Effector memory CD8-positive, alpha-beta T cell (primary cell): ENCODE measurements around the gene PIK3IP1.

Experiments
- ATAC-seq: fragments of 150-1000 bp; cut with Tn5 transposase; replicated peaks from 2 replicates; pipeline ENCODE4 v1.10.0; 2021; ENCODE audit warnings: mild to moderate bottlenecking, moderate library complexity
- DNase-seq, 3 experiments: peaks; one replicate each; pipeline ENCODE4 v3.0.0; 2021
- H3K27ac Mint-ChIP-seq, 2 donors: one replicate each; pipeline ENCODE4 v1.8.0; 2022; ENCODE audit warnings: mild to moderate bottlenecking in 2 of 2, mixed read lengths in 2 of 2, moderate library complexity in 2 of 2
- H3K27me3 Mint-ChIP-seq, 2 donors: one replicate each; pipeline ENCODE4 v1.8.0; 2022; ENCODE audit warnings: mixed read lengths in 2 of 2
- H3K36me3 Mint-ChIP-seq: one replicate; pipeline ENCODE4 v1.8.0; 2022; ENCODE audit warnings: mild to moderate bottlenecking, moderate library complexity, mixed read lengths; ENCODE audit not compliant: insufficient read depth
- H3K4me1 Mint-ChIP-seq, 2 donors: one replicate each; pipeline ENCODE4 v1.8.0; 2022; ENCODE audit warnings: low read depth in 2 of 2, mixed read lengths in 2 of 2
- H3K4me3 Mint-ChIP-seq, 2 donors: one replicate each; pipeline ENCODE4 v1.8.0; 2022; ENCODE audit warnings: mild to moderate bottlenecking in 2 of 2, mixed read lengths in 2 of 2, moderate library complexity in 2 of 2
- H3K9me3 Mint-ChIP-seq, 2 donors: one replicate each; pipeline ENCODE4 v1.8.0; 2022; ENCODE audit warnings: mixed read lengths in 2 of 2

Gene PIK3IP1

GRCh38 chr22:31271026-31271425, 21.3 kb downstream of the PIK3IP1 start:
- peak overlapping the region; percentile 44 to 85 for H3K27ac Mint-ChIP-seq
- no peaks in the 10 kb centered on the region for H3K9me3 Mint-ChIP-seq
- peaks cover 28% of the 10 kb centered on the region for H3K36me3 Mint-ChIP-seq
- H3K4me3 Mint-ChIP-seq = no peak overlapping the region
- H3K27me3 Mint-ChIP-seq = no peaks in the 10 kb centered on the region
- H3K4me1 Mint-ChIP-seq = peaks cover 0 to 3% of the 10 kb centered on the region in 2 donors
- DNase-seq (no peak), ATAC-seq (no peak)

GRCh38 chr22:31269892-31270579, 22.3 kb downstream of the PIK3IP1 start:
- DNase-seq (no peak), ATAC-seq (no peak)
- Mint-ChIP-seq H3K27ac (peak overlapping the region; percentile 29 to 85), H3K4me1 (peaks cover 0 to 3% of the 10 kb centered on the region in 2 donors), H3K27me3 (no peaks in the 10 kb centered on the region), H3K36me3 (peaks cover 18% of the 10 kb centered on the region), H3K9me3 (no peaks in the 10 kb centered on the region), H3K4me3 (no peak overlapping the region)

GRCh38 chr22:31268281-31268680, 24.0 kb downstream of the PIK3IP1 start:
- ATAC-seq = no peak
- no peak overlapping the region for H3K4me3 Mint-ChIP-seq

GRCh38 chr22:31263896-31264640, 28.2 kb downstream of the PIK3IP1 start:
- Mint-ChIP-seq H3K4me1 (peaks cover 0 to 4% of the 10 kb centered on the region in 2 donors), H3K27ac (peak overlapping the region in 1 of 2 donors; percentile 26), H3K27me3 (no peaks in the 10 kb centered on the region), H3K9me3 (no peaks in the 10 kb centered on the region), H3K4me3 (no peak overlapping the region), H3K36me3 (peaks cover 35% of the 10 kb centered on the region)
- no peak for ATAC-seq
- no peak for DNase-seq

More at GRCh38 chr22:31268281-31268680, 24.0 kb downstream of the PIK3IP1 start:
- H3K4me1 Mint-ChIP-seq = peaks cover 0 to 3% of the 10 kb centered on the region in 2 donors
- no peaks in the 10 kb centered on the region for H3K9me3 Mint-ChIP-seq
- H3K36me3 Mint-ChIP-seq = peaks cover 20% of the 10 kb centered on the region
- peak overlapping the region; percentile 60 to 80 for H3K27ac Mint-ChIP-seq
- DNase-seq = no peak
- no peaks in the 10 kb centered on the region for H3K27me3 Mint-ChIP-seq

GRCh38 chr22:31262312-31263133, 29.8 kb downstream of the PIK3IP1 start:
- Mint-ChIP-seq H3K4me1 (peaks cover 0 to 4% of the 10 kb centered on the region in 2 donors), H3K36me3 (peaks cover 34% of the 10 kb centered on the region), H3K4me3 (no peak overlapping the region), H3K27me3 (no peaks in the 10 kb centered on the region), H3K27ac (no peak overlapping the region), H3K9me3 (no peaks in the 10 kb centered on the region)
- no peak for ATAC-seq
- no peak for DNase-seq

- H3K27ac Mint-ChIP-seq = peak overlapping the region in 1 of 2 donors; percentile 74
- H3K4me3 Mint-ChIP-seq = no peak overlapping the region
- peaks cover 30% of the 10 kb centered on the region for H3K36me3 Mint-ChIP-seq
Measured at GRCh38 chr22:31260474-31260856, 31.8 kb downstream of the PIK3IP1 start.

GRCh38 chr22:31259798-31260473, 32.4 kb downstream of the PIK3IP1 start:
- peak overlapping the region in 1 of 2 donors; percentile 74 for H3K27ac Mint-ChIP-seq
- H3K4me1 Mint-ChIP-seq = peaks cover 2 to 8% of the 10 kb centered on the region in 2 donors
- H3K9me3 Mint-ChIP-seq = no peaks in the 10 kb centered on the region
- DNase-seq (no peak), ATAC-seq (no peak)
- H3K4me3 Mint-ChIP-seq = no peak overlapping the region
- H3K36me3 Mint-ChIP-seq = peaks cover 30% of the 10 kb centered on the region
- no peaks in the 10 kb centered on the region for H3K27me3 Mint-ChIP-seq

More at GRCh38 chr22:31260474-31260856, 31.8 kb downstream of the PIK3IP1 start:
- Mint-ChIP-seq H3K9me3 (no peaks in the 10 kb centered on the region), H3K27me3 (no peaks in the 10 kb centered on the region), H3K4me1 (peaks cover 0 to 7% of the 10 kb centered on the region in 2 donors)
- DNase-seq (no peak), ATAC-seq (no peak)

- ATAC-seq (no peak), DNase-seq (no peak)
- H3K4me1 Mint-ChIP-seq = peaks cover 4 to 13% of the 10 kb centered on the region in 2 donors
- H3K4me3 Mint-ChIP-seq = no peak overlapping the region
- peak overlapping the region in 1 of 2 donors; percentile 84 for H3K27ac Mint-ChIP-seq
- no peaks in the 10 kb centered on the region for H3K9me3 Mint-ChIP-seq
- H3K36me3 Mint-ChIP-seq = no peaks in the 10 kb centered on the region
- no peaks in the 10 kb centered on the region for H3K27me3 Mint-ChIP-seq
Measured at GRCh38 chr22:31253949-31254348, 38.3 kb downstream of the PIK3IP1 start.

GRCh38 chr22:31250740-31251600, 41.3 kb downstream of the PIK3IP1 start:
- no peak overlapping the region for H3K4me3 Mint-ChIP-seq
- peaks cover 4% of the 10 kb centered on the region for H3K36me3 Mint-ChIP-seq
- no peak for DNase-seq
- H3K4me1 Mint-ChIP-seq = peaks cover 15 to 28% of the 10 kb centered on the region in 2 donors
- H3K27me3 Mint-ChIP-seq = no peaks in the 10 kb centered on the region
- no peak for ATAC-seq
- no peaks in the 10 kb centered on the region for H3K9me3 Mint-ChIP-seq
- peak overlapping the region in 1 of 2 donors; percentile 25 for H3K27ac Mint-ChIP-seq

- no peak for ATAC-seq
Measured at GRCh38 chr22:31248965-31249958, 43.0 kb downstream of the PIK3IP1 start.

GRCh38 chr22:31248138-31248745, 44.0 kb downstream of the PIK3IP1 start:
- Mint-ChIP-seq H3K27ac (peak overlapping the region in 1 of 2 donors; percentile 66), H3K27me3 (no peaks in the 10 kb centered on the region)

More at GRCh38 chr22:31248965-31249958, 43.0 kb downstream of the PIK3IP1 start:
- Mint-ChIP-seq H3K4me1 (peaks cover 11 to 24% of the 10 kb centered on the region in 2 donors), H3K27ac (no peak overlapping the region), H3K9me3 (no peaks in the 10 kb centered on the region), H3K36me3 (peaks cover 4% of the 10 kb centered on the region), H3K27me3 (no peaks in the 10 kb centered on the region), H3K4me3 (no peak overlapping the region)
- no peak for DNase-seq

More at GRCh38 chr22:31248138-31248745, 44.0 kb downstream of the PIK3IP1 start:
- peaks cover 11 to 25% of the 10 kb centered on the region in 2 donors for H3K4me1 Mint-ChIP-seq
- no peaks in the 10 kb centered on the region for H3K9me3 Mint-ChIP-seq
- H3K4me3 Mint-ChIP-seq = peak overlapping the region; percentile 65 to 78
- peaks cover 4% of the 10 kb centered on the region for H3K36me3 Mint-ChIP-seq
- DNase-seq = peak; percentile 35 to 44 (median 41)
- peak; percentile 100 for ATAC-seq
